A549 (cell line): ENCODE data around the gene PDSS2. TPM values are rescaled to one million over a fixed set of nuclear protein-coding genes. Genes with fewer than 3 reads are reported as not detected.

Experiments used
- ATAC-seq, 2 experiments: fragments of 200-7000 bp in 1 of 2; fragments of >200 bp in 1 of 2; cut with Nextera tagmentation in 1 of 2; cut with Tn5 transposase in 1 of 2; 3 replicates each; pipeline versions ENCODE4 v1.8.0 to v1.9.1; 2018 to 2020; ENCODE audit warnings: mild to moderate bottlenecking in 1 of 2, moderate library complexity in 1 of 2
- CTCF ChIA-PET: fragments of 300-600 bp; sonication (Branson Sonifier 250); formaldehyde crosslinking; extraction: SDS; loops from one replicate; lab custom pipeline; 2021; ENCODE audit warnings: antibody characterized with exemption, inconsistent platforms; lab: Yijun Ruan, JAX
- POLR2A ChIA-PET: fragments of 350-600 bp; formaldehyde crosslinking; extraction: SDS; loops from one replicate; lab custom pipeline; 2021; ENCODE audit warnings: antibody characterized with exemption, inconsistent platforms; lab: Yijun Ruan, JAX
- DNase-seq, 2 experiments: peaks; one replicate each; pipeline versions ENCODE4 v3.0.0 to v3.0.0-alpha.2; 2011 to 2016; ENCODE audit warnings: low read depth in 1 of 2, low spot score in 1 of 2
- FAIRE-seq: peaks from 2 replicates; lab custom pipeline; 2011; peaks lifted over from hg19 to GRCh38; lab: Jason Lieb, UNC
- H3K27ac ChIP-seq, 2 experiments: fragments of >200 bp; sonication (Bioruptor Twin); formaldehyde crosslinking; 3 replicates each; pipeline ENCODE4 v1.5.1; 2016 to 2017
- H3K4me1 ChIP-seq: fragments of >200 bp; sonication (Bioruptor Twin); formaldehyde crosslinking; 3 replicates; pipeline ENCODE4 v1.6.1; 2016
- H3K4me2 ChIP-seq: fragments of >200 bp; sonication (Bioruptor Twin); formaldehyde crosslinking; 3 replicates; pipeline ENCODE4 v1.6.1; 2016
- H3K4me3 ChIP-seq: fragments of >200 bp; sonication (Bioruptor Twin); formaldehyde crosslinking; 3 replicates; pipeline ENCODE4 v1.5.1; 2016
- H3K9me3 ChIP-seq: fragments of >200 bp; sonication (Bioruptor Twin); formaldehyde crosslinking; 3 replicates; pipeline ENCODE4 v1.6.1; 2016
- ATOH8 ChIP-seq: fragments of 250-450 bp; sonication (Bioruptor Pico); IDR thresholded peaks from 2 replicates; pipeline ENCODE4 v1.5.0; 2020; ENCODE audit warnings: low read depth, mild to moderate bottlenecking, moderate library complexity
- CBX8 ChIP-seq: fragments of 200-600 bp; sonication (generic); IDR thresholded peaks from 2 replicates; pipeline ENCODE4 v1.6.1; 2016
- CHD2 ChIP-seq: fragments of 150-350 bp; IDR thresholded peaks from 2 replicates; pipeline ENCODE4 v1.6.1; 2014; ENCODE audit warnings: low read length; ENCODE audit not compliant: partially characterized antibody
- E2F6 ChIP-seq: IDR thresholded peaks from 2 replicates; pipeline ENCODE4 v1.6.1; 2012; ENCODE audit warnings: low read depth, borderline replicate concordance
- ELK1 ChIP-seq: fragments of 150-350 bp; IDR thresholded peaks from 2 replicates; pipeline ENCODE4 v1.6.1; 2014; ENCODE audit warnings: low read depth, mild to moderate bottlenecking, low read length
- EP300 ChIP-seq, 2 experiments: fragments of >200 bp; sonication (Bioruptor Twin); formaldehyde crosslinking; IDR thresholded peaks; 2 replicates in 1 of 2; 3 replicates in 1 of 2; pipeline ENCODE4 v1.6.1; 2016 to 2017
- JUN ChIP-seq, 2 experiments: fragments of >200 bp; sonication (Bioruptor Twin); formaldehyde crosslinking; IDR thresholded peaks; 2 replicates in 1 of 2; 3 replicates in 1 of 2; pipeline ENCODE4 v1.6.1; 2016 to 2017
- JUNB ChIP-seq: fragments of >200 bp; sonication (Bioruptor Twin); formaldehyde crosslinking; IDR thresholded peaks from 2 replicates; pipeline ENCODE4 v1.6.1; 2016
- KDM1A ChIP-seq: fragments of 200-600 bp; sonication (generic); IDR thresholded peaks from 2 replicates; pipeline ENCODE4 v1.6.1; 2016; ENCODE audit warnings: low read depth, mild to moderate bottlenecking
- KDM5A ChIP-seq: fragments of 200-600 bp; sonication (generic); IDR thresholded peaks from 2 replicates; pipeline ENCODE4 v1.6.1; 2016; ENCODE audit warnings: antibody characterized with exemption, mild to moderate bottlenecking
- MAFK ChIP-seq: fragments of 450-650 bp; IDR thresholded peaks from 2 replicates; pipeline ENCODE4 v1.6.1; 2014; ENCODE audit not compliant: partially characterized antibody
- MAX ChIP-seq: IDR thresholded peaks from 2 replicates; pipeline ENCODE4 v1.6.1; 2012
- MAZ ChIP-seq: fragments of 150-350 bp; IDR thresholded peaks from 2 replicates; pipeline ENCODE4 v1.6.1; 2014; ENCODE audit warnings: antibody characterized with exemption, low read depth, low read length, borderline replicate concordance
- PBX3 ChIP-seq: IDR thresholded peaks from 2 replicates; pipeline ENCODE4 v1.6.1; 2012
- RARB ChIP-seq: fragments of 250-450 bp; sonication (Bioruptor Pico); IDR thresholded peaks from 2 replicates; pipeline ENCODE4 v1.8.0; 2021; ENCODE audit warnings: mild to moderate bottlenecking, moderate library complexity
- REST ChIP-seq: fragments of 200-600 bp; sonication (generic); IDR thresholded peaks from 2 replicates; pipeline ENCODE4 v1.6.1; 2016; ENCODE audit warnings: antibody characterized with exemption, mild to moderate bottlenecking, moderate library complexity
- RFX5 ChIP-seq: fragments of 450-650 bp; IDR thresholded peaks from 2 replicates; pipeline ENCODE4 v1.7.1; 2014; ENCODE audit warnings: antibody characterized with exemption, mild to moderate bottlenecking, moderate library complexity
- SREBF2 ChIP-seq: fragments of 450-650 bp; IDR thresholded peaks from 2 replicates; pipeline ENCODE4 v1.6.1; 2014; ENCODE audit warnings: mild to moderate bottlenecking, moderate library complexity
- TFCP2L1 ChIP-seq: fragments of 250-450 bp; sonication (Bioruptor Pico); IDR thresholded peaks from 2 replicates; pipeline ENCODE4 v1.5.0; 2021; ENCODE audit warnings: mild to moderate bottlenecking
- TP53 ChIP-seq: fragments of 250-450 bp; sonication (Bioruptor Pico); IDR thresholded peaks from 2 replicates; pipeline ENCODE4 v1.5.0; 2021; ENCODE audit warnings: mild to moderate bottlenecking, moderate library complexity
- USF2 ChIP-seq: fragments of 450-650 bp; IDR thresholded peaks from 2 replicates; pipeline ENCODE4 v1.6.1; 2014; ENCODE audit warnings: antibody characterized with exemption
- ZFP36 ChIP-seq: fragments of 450-650 bp; IDR thresholded peaks from 2 replicates; pipeline ENCODE4 v1.6.1; 2014; ENCODE audit warnings: borderline replicate concordance; ENCODE audit not compliant: partially characterized antibody
- ZNF302 ChIP-seq: fragments of 250-450 bp; sonication (Bioruptor Pico); IDR thresholded peaks from 2 replicates; pipeline ENCODE4 v1.9.0; 2021; ENCODE audit warnings: inconsistent platforms, mild to moderate bottlenecking, moderate library complexity
- WGBS: methylation state at CpG from one replicate; pipeline ENCODE4 v1.1.6; 2017; ENCODE audit errors: missing lambda C conversion rate; 5-methylcytosine and 5-hydroxymethylcytosine counted together
- polyA plus RNA-seq, 4 experiments: library from polyadenylated mRNA; depleted of rRNA in 3 of 4; stranded (reverse); fragments of >200 nt; fragmentation: RNase III in 1 of 4; extraction: RNeasy Plus Mini Kit Qiagen cat#74134 plus additional on column Dnase treatment in 1 of 4; gene quantifications; 2 replicates in 3 of 4; 3 replicates in 1 of 4; pipeline ENCODE4 v1.2.3, GENCODE V29; 2011 to 2017

PDSS2 gene
- polyA plus RNA-seq, 2 of the 4 experiments (the other 2 are of a cell fraction), result 7.2 to 17.3 TPM

- FAIRE-seq (no peak), DNase-seq (no peak), ATAC-seq (no peak)
- WGBS, result 86% methylated on average over 1 of the region's 1 CpG
- TF ChIP-seq RFX5, result no peak
- TF ChIP-seq RARB (CRISPR knock-in tag), result no peak
- no peak for TF ChIP-seq MAFK
- no peak for TF ChIP-seq ELK1
- no peak for TF ChIP-seq PBX3
- no peak for TF ChIP-seq USF2
- no peak for TF ChIP-seq ZFP36
- no peak for TF ChIP-seq CHD2
- TF ChIP-seq E2F6, result no peak
- TF ChIP-seq ZNF302 (CRISPR knock-in tag), result no peak
- no peak for TF ChIP-seq EP300 (IDR thresholded peaks at IDR 0.05)
- no peak for TF ChIP-seq TP53 (CRISPR knock-in tag)
- no peak for TF ChIP-seq JUNB
- TF ChIP-seq MAZ, result no peak
- TF ChIP-seq CBX8, result no peak
- no peak for TF ChIP-seq KDM1A
- no peak for TF ChIP-seq TFCP2L1
- no peak for TF ChIP-seq REST
- POLR2A ChIA-PET, result interaction anchor here (0.6 kb wide), 1 partner anchor 400 kb away, joined by 3 read pairs; no protein-coding TSS in a partner anchor
- peaks cover 6% of the 10 kb centered on the region for H3K4me1 ChIP-seq
- CTCF ChIA-PET, result interaction anchor here (1.6 kb wide), 1 partner anchor 738 kb away, joined by 3 read pairs; no protein-coding TSS in a partner anchor
- H3K27ac ChIP-seq, result no peak overlapping the region
- no peak overlapping the region for H3K4me3 ChIP-seq
- no peak overlapping the region for H3K4me2 ChIP-seq
- H3K9me3 ChIP-seq, result no peaks in the 10 kb centered on the region
Observed at GRCh38 chr6:107110200-107110599, 349.2 kb downstream of the PDSS2 start.

GRCh38 chr6:107108201-107108890 lies 351.0 kb downstream of the PDSS2 start:
- DNase-seq, result no peak
- 92% methylated on average over 17 of the region's 17 CpGs for WGBS
- H3K4me3 ChIP-seq, result no peak overlapping the region
- no peak overlapping the region for H3K27ac ChIP-seq
- TF ChIP-seq MAX (no peak), JUNB (no peak), JUN (IDR thresholded peaks at IDR 0.05) (no peak), KDM5A (no peak), ZNF302 (CRISPR knock-in tag) (no peak), ATOH8 (CRISPR knock-in tag) (no peak), SREBF2 (no peak), TP53 (CRISPR knock-in tag) (no peak), TFCP2L1 (no peak), CBX8 (no peak)
- TF ChIP-seq, all 56 proteins: peak for 0
- Histone ChIP-seq H3K4me1 (no peaks in the 10 kb centered on the region; the same call in 2 of the 3 replicates), H3K4me2 (no peak overlapping the region), H3K9me3 (no peaks in the 10 kb centered on the region)
- CTCF ChIA-PET, result no interaction called here
- POLR2A ChIA-PET, result no interaction called here
- ATAC-seq (no peak), FAIRE-seq (no peak)
